HG02938 (cell line): ENCODE results near the gene CPT1A.

ENCODE experiments used
- ATAC-seq: cut with Tn5 transposase; IDR thresholded peaks from one replicate; pipeline ENCODE4 v1.9.1; 2021; ENCODE audit warnings: mild to moderate bottlenecking, moderate library complexity; ENCODE audit not compliant: unreplicated experiment

The CPT1A gene

GRCh38 chr11:68832476-68833181, 9.1 kb downstream of the CPT1A start:
- no peak for ATAC-seq

- no peak for ATAC-seq
Measured at GRCh38 chr11:68831124-68831523, 10.6 kb downstream of the CPT1A start.

DNA sequence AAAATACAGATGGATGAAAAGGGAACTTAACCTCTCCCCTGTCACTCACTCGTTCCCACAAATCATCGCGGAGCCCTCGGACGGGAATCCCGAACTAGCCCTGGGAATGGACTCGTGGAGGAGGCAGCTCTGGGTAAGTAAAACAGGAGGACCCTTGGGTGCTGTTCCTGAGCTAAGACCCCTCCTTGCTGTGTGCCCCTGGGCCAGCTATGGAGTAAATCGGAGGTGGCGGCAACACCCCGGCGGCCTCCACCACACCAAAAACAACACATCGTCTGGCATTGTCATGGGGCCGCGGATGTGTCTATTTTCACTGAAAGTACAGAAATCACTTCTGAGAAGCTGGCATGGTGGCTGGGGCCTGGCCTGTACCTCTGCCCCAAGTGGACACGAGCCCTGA, 12.1 kb downstream of the CPT1A start:
- ATAC-seq = no peak

DNA sequence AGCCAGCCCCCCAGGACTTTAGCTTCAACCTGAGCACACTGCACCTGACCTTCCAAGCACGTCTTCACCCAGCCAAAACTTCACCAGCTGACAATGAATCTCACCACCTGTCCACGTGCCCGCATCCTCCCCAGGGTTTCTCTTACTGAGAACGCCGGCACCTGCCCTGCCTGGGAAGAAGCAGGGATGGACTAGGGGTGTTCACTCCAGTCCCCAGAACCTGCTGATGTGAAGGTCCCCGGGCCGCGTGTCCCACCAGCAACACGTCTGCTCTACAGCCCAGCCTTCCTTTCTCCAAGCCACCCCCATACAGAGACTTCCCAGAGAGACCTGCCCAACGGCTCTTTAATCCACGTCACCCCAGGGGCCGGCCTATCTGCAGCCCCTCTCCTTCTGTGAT, 12.8 kb downstream of the CPT1A start:
- ATAC-seq = no peak

DNA sequence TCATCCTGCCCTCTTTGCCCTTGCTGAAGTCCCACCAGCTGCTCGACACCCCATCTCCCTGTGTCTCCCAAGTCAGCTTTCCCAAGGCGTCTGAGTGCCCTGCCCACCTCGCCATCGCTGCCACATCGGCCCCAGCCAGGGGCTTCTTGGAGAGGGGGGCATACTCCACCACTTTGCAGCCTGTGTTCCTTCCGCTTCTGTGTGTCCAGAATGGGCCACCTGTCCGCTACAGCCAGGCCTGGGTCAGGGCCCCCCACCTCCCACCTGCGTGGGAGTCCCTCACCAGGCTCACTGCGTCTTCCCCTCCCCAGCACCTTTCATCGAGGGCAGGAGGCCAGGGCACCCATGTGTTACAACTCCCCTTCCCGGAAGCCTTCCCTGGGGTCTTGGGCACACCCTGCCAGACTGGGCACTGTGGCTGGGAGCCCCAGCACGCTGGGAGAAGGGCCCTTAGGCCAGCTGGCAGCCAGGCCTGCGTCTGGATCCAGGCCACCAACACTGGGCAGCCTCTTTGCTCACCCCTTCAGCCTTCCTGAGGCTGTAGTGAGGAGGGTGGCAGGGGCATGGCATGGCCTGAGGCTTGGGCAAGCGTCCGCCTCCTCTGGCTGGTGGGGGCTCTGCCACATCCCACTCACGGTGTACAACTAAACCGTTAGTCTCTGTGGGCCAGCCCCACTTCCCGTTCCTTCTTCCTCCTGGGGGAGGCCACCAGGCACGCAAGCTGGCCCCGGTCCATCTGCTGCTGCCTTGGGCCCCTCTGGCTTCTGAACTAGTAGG, 13.4 kb downstream of the CPT1A start:
- no peak for ATAC-seq

DNA sequence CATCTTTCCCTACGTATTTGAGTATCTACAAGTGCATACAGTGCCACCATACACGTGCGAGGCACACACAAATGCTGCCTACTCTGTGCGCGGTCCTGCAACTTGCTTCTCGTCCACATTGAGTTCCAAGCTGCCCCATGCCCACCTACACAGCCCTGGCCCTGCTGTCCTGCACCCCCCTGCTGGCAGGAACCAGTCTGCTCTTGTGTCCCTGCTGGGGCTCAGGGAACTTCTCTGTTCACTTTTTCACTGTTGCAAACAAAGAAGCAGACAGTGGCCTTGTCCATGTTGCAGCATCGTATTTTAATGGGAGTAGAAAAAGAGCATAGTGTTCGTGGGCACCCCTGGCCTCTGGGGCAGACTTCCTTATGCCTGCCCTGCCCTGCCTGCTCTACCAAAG, 14.0 kb downstream of the CPT1A start:
- ATAC-seq = no peak

GRCh38 chr11:68826726-68827125, 15.0 kb downstream of the CPT1A start:
- no peak for ATAC-seq

DNA sequence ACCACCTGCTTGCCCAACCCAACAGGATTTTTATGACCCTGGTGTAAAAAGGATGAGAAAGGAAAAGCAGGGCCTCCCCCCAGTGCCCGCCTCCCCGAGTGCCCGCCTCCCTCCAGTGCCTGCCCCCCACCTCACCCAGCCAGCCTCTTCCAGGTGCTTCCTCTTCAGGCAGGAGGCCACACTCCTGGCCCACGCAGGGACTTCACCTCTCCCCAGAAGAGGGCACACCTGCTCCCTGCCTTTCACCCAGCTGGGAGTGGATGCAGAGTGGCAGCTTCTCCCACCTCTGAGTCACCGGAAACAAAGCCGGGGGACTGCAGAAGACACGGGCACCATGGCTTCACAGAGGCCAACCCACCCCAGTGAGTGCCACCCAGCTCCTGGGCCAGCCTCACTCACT, 16.1 kb downstream of the CPT1A start:
- ATAC-seq = no peak

- no peak for ATAC-seq
Measured at GRCh38 chr11:68822546-68822945, 19.2 kb downstream of the CPT1A start.

- ATAC-seq = no peak
Measured at GRCh38 chr11:68821670-68822069, 20.0 kb downstream of the CPT1A start.

DNA sequence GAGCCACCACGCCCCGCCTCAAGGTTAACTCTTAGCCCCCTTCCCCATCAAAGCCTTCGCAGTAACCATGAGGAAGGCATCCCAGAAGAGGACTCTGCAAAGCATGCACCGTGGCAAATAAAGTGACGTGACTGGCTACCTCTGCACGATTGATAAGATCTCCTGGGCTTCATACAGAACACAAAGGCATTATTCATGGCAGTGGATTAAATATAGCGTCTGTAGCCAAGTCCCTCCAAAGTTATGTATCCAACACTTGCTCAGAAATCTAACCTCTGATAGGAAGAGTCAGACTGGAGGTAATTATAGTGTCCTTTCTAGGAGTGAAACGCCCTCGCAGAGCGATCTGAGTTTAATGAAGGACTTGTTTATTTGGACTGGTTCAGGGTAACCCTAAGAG, 22.4 kb downstream of the CPT1A start:
- no peak for ATAC-seq

- ATAC-seq = no peak
Measured at GRCh38 chr11:68818181-68818580, 23.5 kb downstream of the CPT1A start.

GRCh38 chr11:68817554-68817953, 24.2 kb downstream of the CPT1A start:
- ATAC-seq = no peak

DNA sequence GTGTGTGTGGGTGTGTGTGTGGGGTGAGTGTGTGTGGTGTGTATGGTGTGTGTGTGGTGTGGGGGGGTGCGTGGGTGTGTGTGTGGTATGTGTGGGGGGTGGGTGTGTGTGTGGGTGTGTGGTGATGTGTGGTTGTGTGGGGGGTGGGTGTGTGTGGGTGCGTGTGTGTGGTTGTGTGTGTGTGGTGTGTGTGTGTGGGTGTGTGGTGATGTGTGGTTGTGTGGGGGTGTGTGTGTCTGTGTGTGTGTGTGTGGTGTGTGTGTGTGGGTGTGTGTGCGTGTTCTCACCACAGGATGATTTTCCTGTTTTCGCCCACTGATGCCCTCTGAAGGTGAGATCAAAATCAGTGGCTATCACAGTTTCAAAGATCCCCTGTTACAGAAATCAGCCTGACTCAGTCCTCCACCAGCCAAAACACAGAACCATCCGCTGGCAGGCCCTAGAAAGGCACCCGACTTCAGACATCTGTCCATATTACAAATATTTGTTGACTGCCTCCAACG, 24.7 kb downstream of the CPT1A start:
- ATAC-seq = no peak

DNA sequence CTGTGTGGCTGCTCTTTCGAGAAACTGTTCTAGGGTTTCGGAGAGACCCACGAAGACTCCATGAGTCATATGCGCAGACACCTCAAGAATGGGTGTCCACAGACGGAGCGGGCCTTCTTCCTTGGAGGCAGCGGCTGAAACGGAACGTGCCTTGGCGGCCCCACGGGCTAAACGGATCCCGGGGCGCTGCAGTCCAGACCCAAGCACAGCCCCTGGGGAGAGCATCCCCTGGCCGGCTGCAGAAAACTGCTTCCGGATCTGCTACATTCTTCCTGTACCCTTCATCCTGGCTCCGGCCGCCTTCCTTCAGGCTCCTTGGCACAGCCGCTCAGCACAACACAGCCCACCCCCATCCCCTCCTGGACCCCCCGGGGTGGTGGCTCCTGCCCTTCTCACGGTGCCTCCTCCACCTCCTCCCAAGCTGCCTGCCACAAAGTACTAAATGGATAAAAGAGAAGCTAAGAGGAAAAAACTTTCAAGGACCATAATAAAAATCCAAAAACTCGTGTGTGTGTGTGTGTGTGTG, 25.4 kb downstream of the CPT1A start:
- ATAC-seq = no peak

DNA sequence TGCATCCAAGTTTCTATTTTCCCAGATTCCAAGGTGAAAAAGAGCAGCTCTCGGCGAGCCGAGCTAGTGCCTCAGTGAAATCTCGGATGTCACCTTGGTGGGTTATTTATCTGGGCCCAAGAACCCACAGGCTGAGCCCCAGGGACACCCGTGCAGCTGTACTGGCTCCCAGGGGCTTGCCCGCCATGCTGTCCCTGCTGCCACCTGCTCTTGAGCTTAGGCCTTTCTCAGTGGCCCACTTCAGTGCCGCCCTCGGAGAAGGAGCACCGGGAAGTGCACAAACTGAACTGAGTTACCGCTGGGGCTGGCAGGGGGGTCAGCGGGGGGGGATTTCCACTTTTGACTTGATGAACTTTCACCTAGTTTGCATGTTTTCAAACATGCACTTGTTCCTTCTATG, 27.9 kb downstream of the CPT1A start:
- ATAC-seq = no peak

DNA sequence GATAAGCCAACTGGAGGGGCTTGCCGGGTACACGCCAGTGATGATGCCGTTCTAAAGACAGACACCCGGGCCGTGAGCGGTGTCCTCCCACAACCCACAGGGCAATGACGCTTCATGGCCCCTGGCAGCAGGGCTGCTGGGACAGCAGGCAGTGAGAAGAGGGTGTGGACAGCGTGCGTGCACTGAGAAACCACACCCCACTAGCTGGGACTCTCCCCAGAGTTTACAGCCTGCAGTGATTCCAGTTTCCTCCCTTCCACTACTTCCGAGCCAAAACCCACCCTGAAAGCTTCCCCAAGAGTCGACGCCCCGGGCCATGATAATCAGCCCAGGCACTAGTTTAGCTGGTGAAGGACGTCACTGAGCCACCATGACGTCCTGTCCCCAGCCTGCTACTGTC, 29.2 kb downstream of the CPT1A start:
- ATAC-seq = no peak

DNA sequence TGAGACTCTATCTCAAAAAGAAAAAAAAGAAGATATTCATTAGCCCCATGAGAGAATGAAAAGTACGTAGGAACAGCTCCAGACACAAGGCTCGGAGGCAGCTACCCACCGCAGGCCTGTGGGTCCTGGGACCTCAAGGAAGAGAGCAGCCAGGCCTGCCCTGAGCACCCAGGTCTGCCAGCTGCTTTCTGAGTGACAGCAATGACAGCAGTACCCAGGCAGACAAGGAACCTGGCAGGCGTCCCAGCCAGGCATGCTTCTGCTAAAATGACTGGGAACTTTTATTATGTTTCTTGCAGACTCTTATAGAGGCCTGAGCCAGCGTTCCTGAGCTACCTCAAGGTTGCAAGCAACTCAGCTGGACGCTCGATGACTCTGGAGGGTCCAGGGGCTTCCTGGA, 31.6 kb downstream of the CPT1A start:
- ATAC-seq = no peak

DNA sequence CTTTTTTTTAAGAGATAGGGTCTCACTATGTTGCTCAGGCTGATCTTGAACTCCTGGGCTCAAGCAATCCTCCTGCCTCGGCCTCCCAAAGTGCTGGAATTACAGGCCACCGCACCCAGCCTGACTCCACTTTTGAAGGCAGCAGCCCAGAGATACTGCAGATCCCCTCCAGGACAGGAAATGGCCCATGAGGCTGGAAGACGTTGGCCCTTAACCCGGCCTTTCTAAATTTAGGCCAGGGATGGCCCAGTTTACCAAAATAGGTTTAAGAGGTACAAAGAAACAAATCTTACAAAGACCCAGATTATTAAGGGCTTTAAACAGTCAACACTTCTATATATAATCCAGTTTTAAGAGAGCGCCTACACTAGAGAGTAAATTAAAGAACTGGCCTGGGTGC, 32.2 kb downstream of the CPT1A start:
- no peak for ATAC-seq

DNA sequence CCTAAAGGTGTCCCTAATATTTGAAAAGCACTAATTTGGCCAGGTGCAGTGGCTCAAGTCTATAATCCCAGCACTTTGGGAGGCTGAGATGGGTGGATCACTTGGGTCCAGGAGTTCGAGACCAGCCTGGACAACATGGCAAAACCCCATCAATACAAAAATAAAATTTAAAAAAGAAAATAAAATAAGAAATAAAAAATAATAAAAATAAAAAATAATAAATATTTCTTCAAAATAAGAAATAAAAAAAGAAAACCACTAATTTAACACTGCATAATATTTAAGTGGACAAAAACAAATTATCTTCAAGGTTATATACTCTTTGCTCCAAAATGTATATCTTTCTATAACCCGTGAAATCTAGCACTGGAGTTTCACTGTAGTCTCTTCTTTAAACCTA, 32.9 kb downstream of the CPT1A start:
- ATAC-seq = no peak

- no peak for ATAC-seq
Measured at GRCh38 chr11:68806931-68807844, 34.5 kb downstream of the CPT1A start.
